Measurements from ENCODE around the gene FSCN2. TPM values are rescaled to one million over a fixed set of nuclear protein-coding genes. Genes with fewer than 3 reads are reported as not detected.

The FSCN2 gene
- total and polyA plus RNA-seq, 2 donors (not counting 3 experiments of a cell fraction or from before 2014, with no cell fraction given), result 0.32 to 0.71 TPM

- no peak for DNase-seq (ENCODE audit: low read depth, low spot score)
- no peak for FAIRE-seq
- CTCF ChIA-PET, result interaction anchor here (1.1 to 1.4 kb wide), 6 partner anchors 9 to 123 kb away, joined by 3 to 5 read pairs (median 3); partner anchors contain the start of gene MRPL12
Measured at GRCh38 chr17:81579821-81580321, 51.7 kb downstream of the FSCN2 start.

GRCh38 chr17:81580481-81580880 lies 52.3 kb downstream of the FSCN2 start:
- no peak for TF ChIP-seq GATA2 (IDR thresholded peaks at IDR 0.05; ENCODE audit: insufficient read depth, insufficient read length, low read depth, low read length)
- TF ChIP-seq MAX (IDR thresholded peaks at IDR 0.05; ENCODE audit: insufficient read depth, insufficient read length), result no peak
- no peak for TF ChIP-seq MYC (IDR thresholded peaks at IDR 0.05; ENCODE audit: low read depth, low read length)
- no peak for TF ChIP-seq POLR2A (IDR thresholded peaks at IDR 0.05; ENCODE audit: low read depth, low read length)
- no peak for TF ChIP-seq JUN (IDR thresholded peaks at IDR 0.05; ENCODE audit: borderline replicate concordance, insufficient read depth, insufficient read length, low read depth)
- no peak for TF ChIP-seq FOS (IDR thresholded peaks at IDR 0.05; ENCODE audit: borderline replicate concordance, insufficient read depth, low read length)
- TF ChIP-seq EZH2 (IDR thresholded peaks at IDR 0.05; ENCODE audit: borderline replicate concordance, low read depth, low read length, severe bottlenecking), result no peak
- no peak for TF ChIP-seq CTCF (IDR thresholded peaks at IDR 0.05; ENCODE audit: extremely low read depth in 1 of 2, insufficient read depth in 1 of 2, low read depth in 1 of 2, low read length in 2 of 2)
- no peak for TF ChIP-seq POLR2AphosphoS5 (IDR thresholded peaks at IDR 0.05; ENCODE audit: insufficient read depth, low read depth, low read length)

More at GRCh38 chr17:81579821-81580321, 51.7 kb downstream of the FSCN2 start:
- H3K36me3 ChIP-seq (ENCODE audit: control insufficient read depth in 2 of 2, extremely low read depth in 1 of 2, insufficient read depth in 2 of 2, low read length in 2 of 2), result peaks cover 10 to 21% of the 10 kb centered on the region in 2 experiments
- dilution Hi-C loops (cut with MboI; ENCODE audit: extremely low pct_ligation_motif_present, low sequenced_read_pairs) (no loop called here), intact Hi-C loops (cut with micrococcal nuclease) (no loop called here)
- H3K9me1 ChIP-seq (replicated peaks; ENCODE audit: control insufficient read depth, extremely low read depth, insufficient read depth, low read length), result no peaks in the 10 kb centered on the region
- no TSS peak for BruUV-seq (replicated peaks)
- POLR2A ChIA-PET, result interaction anchor here (1.0 to 1.4 kb wide), 2 partner anchors 13 to 25 kb away, joined by 3 to 4 read pairs; no protein-coding TSS in a partner anchor
- no peaks in the 10 kb centered on the region for H3K9me3 ChIP-seq (replicated peaks; ENCODE audit: control insufficient read depth, insufficient read depth, low read length)
- H3K27ac ChIP-seq (ENCODE audit: insufficient read depth, low read depth, low read length), result no peak overlapping the region
- no peaks in the 10 kb centered on the region for H3K27me3 ChIP-seq (ENCODE audit: control insufficient read depth in 2 of 2, insufficient read depth in 2 of 2, low read length in 2 of 2)
- H2AFZ ChIP-seq (ENCODE audit: low read depth, low read length), result no peak overlapping the region
- H3K4me2 ChIP-seq (ENCODE audit: insufficient read depth, low read length), result no peak overlapping the region
- no peak overlapping the region for H3K9ac ChIP-seq (replicated peaks; ENCODE audit: extremely low read depth, insufficient read depth, low read length)
- H3K79me2 ChIP-seq (ENCODE audit: control insufficient read depth, insufficient read depth, low read length), result peaks cover 38% of the 10 kb centered on the region
- H3K4me1 ChIP-seq (ENCODE audit: control insufficient read depth, extremely low read depth, insufficient read depth, low read length), result peaks cover 49% of the 10 kb centered on the region
- TF ChIP-seq MYC (IDR thresholded peaks at IDR 0.05; ENCODE audit: low read depth, low read length), result no peak
- TF ChIP-seq EZH2 (IDR thresholded peaks at IDR 0.05; ENCODE audit: borderline replicate concordance, low read depth, low read length, severe bottlenecking), result no peak
- TF ChIP-seq POLR2AphosphoS5 (IDR thresholded peaks at IDR 0.05; ENCODE audit: insufficient read depth, low read depth, low read length), result no peak
- no peak for TF ChIP-seq MAX (IDR thresholded peaks at IDR 0.05; ENCODE audit: insufficient read depth, insufficient read length)
- no peak for TF ChIP-seq JUN (IDR thresholded peaks at IDR 0.05; ENCODE audit: borderline replicate concordance, insufficient read depth, insufficient read length, low read depth)
- TF ChIP-seq POLR2A (IDR thresholded peaks at IDR 0.05; ENCODE audit: low read depth, low read length), result no peak
- no peaks in the 10 kb centered on the region for H4K20me1 ChIP-seq (replicated peaks; ENCODE audit: control insufficient read depth, extremely low read depth, insufficient read depth, low read length)
- no peak overlapping the region for H3K4me3 ChIP-seq (replicated peaks in 1 of 3; ENCODE audit: insufficient read depth in 1 of 3, low read depth in 1 of 3, low read length in 3 of 3)

More at GRCh38 chr17:81580481-81580880, 52.3 kb downstream of the FSCN2 start:
- Histone ChIP-seq H3K9me3 (replicated peaks; ENCODE audit: control insufficient read depth, insufficient read depth, low read length) (no peaks in the 10 kb centered on the region), H3K27ac (ENCODE audit: insufficient read depth, low read depth, low read length) (no peak overlapping the region), H2AFZ (ENCODE audit: low read depth, low read length) (no peak overlapping the region), H4K20me1 (replicated peaks; ENCODE audit: control insufficient read depth, extremely low read depth, insufficient read depth, low read length) (no peaks in the 10 kb centered on the region), H3K79me2 (ENCODE audit: control insufficient read depth, insufficient read depth, low read length) (peaks cover 34% of the 10 kb centered on the region), H3K4me1 (ENCODE audit: control insufficient read depth, extremely low read depth, insufficient read depth, low read length) (peaks cover 48% of the 10 kb centered on the region), H3K9ac (replicated peaks; ENCODE audit: extremely low read depth, insufficient read depth, low read length) (no peak overlapping the region), H3K4me3 (replicated peaks in 1 of 3; ENCODE audit: insufficient read depth in 1 of 3, low read depth in 1 of 3, low read length in 3 of 3) (no peak overlapping the region), H3K4me2 (ENCODE audit: insufficient read depth, low read length) (no peak overlapping the region), H3K9me1 (replicated peaks; ENCODE audit: control insufficient read depth, extremely low read depth, insufficient read depth, low read length) (no peaks in the 10 kb centered on the region), H3K27me3 (ENCODE audit: control insufficient read depth in 2 of 2, insufficient read depth in 2 of 2, low read length in 2 of 2) (no peaks in the 10 kb centered on the region), H3K36me3 (ENCODE audit: control insufficient read depth in 2 of 2, extremely low read depth in 1 of 2, insufficient read depth in 2 of 2, low read length in 2 of 2) (peaks cover 7 to 21% of the 10 kb centered on the region in 2 experiments)
- intact Hi-C loops (cut with micrococcal nuclease) (no loop called here), dilution Hi-C loops (cut with MboI; ENCODE audit: extremely low pct_ligation_motif_present, low sequenced_read_pairs) (no loop called here)
- ChIA-PET POLR2A (interaction anchor here (0.6 kb wide), 1 partner anchor 54 kb away, joined by 6 read pairs; no protein-coding TSS in a partner anchor), CTCF (interaction anchor here (1.2 to 1.4 kb wide), 3 partner anchors 10 to 23 kb away, joined by 3 read pairs; no protein-coding TSS in a partner anchor)
- no peak for DNase-seq (ENCODE audit: low read depth, low spot score)
- no TSS peak for BruUV-seq (replicated peaks)
- FAIRE-seq, result no peak

Data from endothelial cell of umbilical vein (primary cell).